HepG2 (cell line): ENCODE results near the gene BCLAF1. TPM values are rescaled to one million over a fixed set of nuclear protein-coding genes. Genes with fewer than 3 reads are reported as not detected.
A peak's percentile ranks its signal among the peaks of the same experiment; 100 is the strongest.

Experiments used
- ATF4 ChIP-seq, 2 experiments: fragments of 450-650 bp in 1 of 2; sonication (generic) in 1 of 2; formaldehyde crosslinking; IDR thresholded peaks; 2 replicates each; pipeline versions ENCODE4 v1.5.0 to v1.8.0; 2020 to 2022; ENCODE audit warnings: mild to moderate bottlenecking in 1 of 2, missing genetic modification reagents in 1 of 2
- BCL3 ChIP-seq: sonication (generic); formaldehyde crosslinking; IDR thresholded peaks from 2 replicates; pipeline ENCODE4 v1.5.1; 2020; ENCODE audit warnings: mild to moderate bottlenecking, missing genetic modification reagents, moderate library complexity
- FOXA1 ChIP-seq, 2 experiments: fragments of 450-650 bp in 1 of 2; sonication (generic) in 1 of 2; formaldehyde crosslinking in 1 of 2; IDR thresholded peaks; 2 replicates each; pipeline versions ENCODE4 v1.4.0 to v1.6.1; 2016 to 2020; ENCODE audit warnings: missing genetic modification reagents in 1 of 2
- HDAC2 ChIP-seq: sonication (generic); formaldehyde crosslinking; IDR thresholded peaks from 2 replicates; pipeline ENCODE4 v1.4.0; 2020; ENCODE audit warnings: missing genetic modification reagents
- MXD3 ChIP-seq: IDR thresholded peaks from 2 replicates; pipeline ENCODE4 v1.6.1; 2016; ENCODE audit warnings: mild to moderate bottlenecking, missing biosample characterization, missing genetic modification reagents
- SALL2 ChIP-seq: sonication (generic); formaldehyde crosslinking; IDR thresholded peaks from 2 replicates; pipeline ENCODE4 v1.8.1; 2023; ENCODE audit warnings: mild to moderate bottlenecking, missing genetic modification reagents, inconsistent platforms
- ZBTB8A ChIP-seq: sonication (generic); formaldehyde crosslinking; IDR thresholded peaks from 2 replicates; pipeline ENCODE4 v1.4.0; 2020; ENCODE audit warnings: mild to moderate bottlenecking, low read depth, missing genetic modification reagents, borderline replicate concordance
- ZMYM3 ChIP-seq: sonication (generic); formaldehyde crosslinking; IDR thresholded peaks from 2 replicates; pipeline ENCODE4 v1.5.1; 2020; ENCODE audit warnings: mild to moderate bottlenecking, missing genetic modification reagents
- ZNF17 ChIP-seq: sonication (generic); formaldehyde crosslinking; IDR thresholded peaks from 2 replicates; pipeline ENCODE4 v1.5.0; 2020; ENCODE audit warnings: mild to moderate bottlenecking, missing genetic modification reagents
- ZNF234 ChIP-seq: sonication (generic); formaldehyde crosslinking; conservative IDR thresholded peaks from 2 replicates; pipeline ENCODE4 v1.5.1; 2020; ENCODE audit warnings: mild to moderate bottlenecking, missing genetic modification reagents
- ZNF24 ChIP-seq: fragments of 450-650 bp; IDR thresholded peaks from 2 replicates; pipeline ENCODE4 v1.6.1; 2017; ENCODE audit warnings: antibody characterized with exemption, mild to moderate bottlenecking
- polyA plus RNA-seq, 8 experiments: library from polyadenylated mRNA; depleted of rRNA in 3 of 8; stranded (reverse) in 7 of 8; unstranded in 1 of 8; fragments of >200 nt; fragmentation: Illumina TruSeq in 4 of 8; extraction: Trizol in 4 of 8; gene quantifications; 2 replicates each; pipeline versions ENCODE4 v1.2.1 to v1.2.3, GENCODE V29; 2011 to 2016; ENCODE audit warnings: low read depth in 4 of 8, missing spikeins in 1 of 8, mixed read lengths in 1 of 8; ENCODE audit not compliant: insufficient read depth in 1 of 8
- total RNA-seq, 5 experiments: library from RNA; depleted of rRNA; stranded (reverse); fragments of >200 nt; fragmentation: Illumina TruSeq; extraction: Trizol; gene quantifications; 2 replicates each; pipeline ENCODE4 v1.2.3, GENCODE V29; 2016; ENCODE audit warnings: low read depth in 1 of 5
- TF ChIP-seq, protein P1 (sequence below): sonication (generic); formaldehyde crosslinking; IDR thresholded peaks from 2 replicates; pipeline ENCODE4 v1.5.1; 2020; ENCODE audit warnings: mild to moderate bottlenecking, missing genetic modification reagents, borderline replicate concordance
- TF ChIP-seq, protein P2 (sequence below): sonication (generic); formaldehyde crosslinking; IDR thresholded peaks from 2 replicates; pipeline ENCODE4 v1.5.1; 2020; ENCODE audit warnings: missing genetic modification reagents, mild to moderate bottlenecking, borderline replicate concordance
- TF ChIP-seq, protein P3 (sequence below): sonication (generic); formaldehyde crosslinking; IDR thresholded peaks from 2 replicates; pipeline ENCODE4 v1.8.0; 2022; ENCODE audit warnings: missing genetic modification reagents, mild to moderate bottlenecking, borderline replicate concordance

BCLAF1 gene
- total and polyA plus RNA-seq, 2 of the 13 experiments (the other 11 are each of a cell fraction or from before 2014, with no cell fraction given) = 55.3 to 292 TPM

DNA sequence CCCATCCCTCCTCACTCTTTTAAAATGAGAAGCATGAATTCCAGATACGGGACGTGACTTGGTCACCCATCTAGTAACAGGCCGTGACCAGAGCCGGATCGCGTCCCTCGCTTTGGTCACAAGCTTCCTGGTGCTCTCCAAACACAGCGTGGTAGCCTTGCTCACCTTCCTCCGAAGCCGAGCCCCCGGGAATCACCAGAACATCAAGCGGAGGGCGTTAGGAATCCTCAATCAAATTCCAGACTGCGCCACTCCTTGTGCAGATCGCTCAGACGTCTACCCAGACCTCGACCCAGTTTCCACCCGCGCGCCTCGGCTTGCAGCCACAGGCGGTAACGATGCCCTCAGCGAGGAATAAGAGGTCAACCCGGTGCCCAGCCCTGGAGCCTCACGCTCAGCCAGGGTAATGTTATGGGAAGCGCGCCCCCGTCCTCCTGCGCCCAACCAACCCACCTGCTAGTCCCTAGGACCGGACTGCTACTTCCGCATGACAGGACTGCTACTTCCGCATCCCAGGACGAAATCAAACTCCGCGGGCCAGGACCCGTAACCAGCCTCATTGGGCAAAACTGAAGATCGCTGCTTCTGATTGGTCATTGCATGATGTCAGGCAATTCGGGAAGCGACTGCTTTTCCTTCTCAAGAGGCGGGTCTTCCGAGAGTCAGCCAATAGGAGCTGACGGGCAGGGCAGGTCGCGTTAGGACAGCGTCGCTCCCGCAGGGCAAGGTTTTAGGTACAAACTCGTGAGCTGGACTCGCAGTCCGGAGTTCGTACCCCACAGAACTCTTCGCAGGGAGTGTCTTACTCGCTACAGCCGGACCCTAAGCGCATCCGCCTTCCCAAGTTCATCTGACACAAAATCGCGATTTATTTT is 39.6 kb downstream of the BCLAF1 start, which contains the start of gene MTFR2 (continued):
- TF ChIP-seq, protein P1, sequence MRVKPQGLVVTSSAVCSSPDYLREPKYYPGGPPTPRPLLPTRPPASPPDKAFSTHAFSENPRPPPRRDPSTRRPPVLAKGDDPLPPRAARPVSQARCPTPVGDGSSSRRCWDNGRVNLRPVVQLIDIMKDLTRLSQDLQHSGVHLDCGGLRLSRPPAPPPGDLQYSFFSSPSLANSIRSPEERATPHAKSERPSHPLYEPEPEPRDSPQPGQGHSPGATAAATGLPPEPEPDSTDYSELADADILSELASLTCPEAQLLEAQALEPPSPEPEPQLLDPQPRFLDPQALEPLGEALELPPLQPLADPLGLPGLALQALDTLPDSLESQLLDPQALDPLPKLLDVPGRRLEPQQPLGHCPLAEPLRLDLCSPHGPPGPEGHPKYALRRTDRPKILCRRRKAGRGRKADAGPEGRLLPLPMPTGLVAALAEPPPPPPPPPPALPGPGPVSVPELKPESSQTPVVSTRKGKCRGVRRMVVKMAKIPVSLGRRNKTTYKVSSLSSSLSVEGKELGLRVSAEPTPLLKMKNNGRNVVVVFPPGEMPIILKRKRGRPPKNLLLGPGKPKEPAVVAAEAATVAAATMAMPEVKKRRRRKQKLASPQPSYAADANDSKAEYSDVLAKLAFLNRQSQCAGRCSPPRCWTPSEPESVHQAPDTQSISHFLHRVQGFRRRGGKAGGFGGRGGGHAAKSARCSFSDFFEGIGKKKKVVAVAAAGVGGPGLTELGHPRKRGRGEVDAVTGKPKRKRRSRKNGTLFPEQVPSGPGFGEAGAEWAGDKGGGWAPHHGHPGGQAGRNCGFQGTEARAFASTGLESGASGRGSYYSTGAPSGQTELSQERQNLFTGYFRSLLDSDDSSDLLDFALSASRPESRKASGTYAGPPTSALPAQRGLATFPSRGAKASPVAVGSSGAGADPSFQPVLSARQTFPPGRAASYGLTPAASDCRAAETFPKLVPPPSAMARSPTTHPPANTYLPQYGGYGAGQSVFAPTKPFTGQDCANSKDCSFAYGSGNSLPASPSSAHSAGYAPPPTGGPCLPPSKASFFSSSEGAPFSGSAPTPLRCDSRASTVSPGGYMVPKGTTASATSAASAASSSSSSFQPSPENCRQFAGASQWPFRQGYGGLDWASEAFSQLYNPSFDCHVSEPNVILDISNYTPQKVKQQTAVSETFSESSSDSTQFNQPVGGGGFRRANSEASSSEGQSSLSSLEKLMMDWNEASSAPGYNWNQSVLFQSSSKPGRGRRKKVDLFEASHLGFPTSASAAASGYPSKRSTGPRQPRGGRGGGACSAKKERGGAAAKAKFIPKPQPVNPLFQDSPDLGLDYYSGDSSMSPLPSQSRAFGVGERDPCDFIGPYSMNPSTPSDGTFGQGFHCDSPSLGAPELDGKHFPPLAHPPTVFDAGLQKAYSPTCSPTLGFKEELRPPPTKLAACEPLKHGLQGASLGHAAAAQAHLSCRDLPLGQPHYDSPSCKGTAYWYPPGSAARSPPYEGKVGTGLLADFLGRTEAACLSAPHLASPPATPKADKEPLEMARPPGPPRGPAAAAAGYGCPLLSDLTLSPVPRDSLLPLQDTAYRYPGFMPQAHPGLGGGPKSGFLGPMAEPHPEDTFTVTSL = no peak
- TF ChIP-seq SALL2 (CRISPR knock-in tag) (no peak; the same call in 1 of the 2 replicates), ZNF17 (no peak), ZNF234 (CRISPR knock-in tag) (no peak), MXD3 (CRISPR knock-in tag) (peak; percentile 58; the same call in 1 of the 2 replicates), BCL3 (CRISPR knock-in tag) (no peak), HDAC2 (CRISPR knock-in tag) (peak; percentile 97), ZMYM3 (peak; percentile 46; the same call in 1 of the 2 replicates), ATF4 (CRISPR knock-in tag; IDR thresholded peaks at IDR 0.05) (peak in 1 of 2 experiments; percentile 43; a peak in 1 of 4 replicates), ZBTB8A (no peak), FOXA1 (IDR thresholded peaks at IDR 0.05) (no peak), FOXA1 (CRISPR knock-in tag; IDR thresholded peaks at IDR 0.05) (no peak), ZNF24 (peak; percentile 49; the same call in 1 of the 2 replicates)
- TF ChIP-seq, protein P2, sequence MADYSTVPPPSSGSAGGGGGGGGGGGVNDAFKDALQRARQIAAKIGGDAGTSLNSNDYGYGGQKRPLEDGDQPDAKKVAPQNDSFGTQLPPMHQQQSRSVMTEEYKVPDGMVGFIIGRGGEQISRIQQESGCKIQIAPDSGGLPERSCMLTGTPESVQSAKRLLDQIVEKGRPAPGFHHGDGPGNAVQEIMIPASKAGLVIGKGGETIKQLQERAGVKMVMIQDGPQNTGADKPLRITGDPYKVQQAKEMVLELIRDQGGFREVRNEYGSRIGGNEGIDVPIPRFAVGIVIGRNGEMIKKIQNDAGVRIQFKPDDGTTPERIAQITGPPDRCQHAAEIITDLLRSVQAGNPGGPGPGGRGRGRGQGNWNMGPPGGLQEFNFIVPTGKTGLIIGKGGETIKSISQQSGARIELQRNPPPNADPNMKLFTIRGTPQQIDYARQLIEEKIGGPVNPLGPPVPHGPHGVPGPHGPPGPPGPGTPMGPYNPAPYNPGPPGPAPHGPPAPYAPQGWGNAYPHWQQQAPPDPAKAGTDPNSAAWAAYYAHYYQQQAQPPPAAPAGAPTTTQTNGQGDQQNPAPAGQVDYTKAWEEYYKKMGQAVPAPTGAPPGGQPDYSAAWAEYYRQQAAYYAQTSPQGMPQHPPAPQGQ (CRISPR knock-in tag) = peak; percentile 77; the same call in 1 of the 2 replicates
- TF ChIP-seq, protein P3, sequence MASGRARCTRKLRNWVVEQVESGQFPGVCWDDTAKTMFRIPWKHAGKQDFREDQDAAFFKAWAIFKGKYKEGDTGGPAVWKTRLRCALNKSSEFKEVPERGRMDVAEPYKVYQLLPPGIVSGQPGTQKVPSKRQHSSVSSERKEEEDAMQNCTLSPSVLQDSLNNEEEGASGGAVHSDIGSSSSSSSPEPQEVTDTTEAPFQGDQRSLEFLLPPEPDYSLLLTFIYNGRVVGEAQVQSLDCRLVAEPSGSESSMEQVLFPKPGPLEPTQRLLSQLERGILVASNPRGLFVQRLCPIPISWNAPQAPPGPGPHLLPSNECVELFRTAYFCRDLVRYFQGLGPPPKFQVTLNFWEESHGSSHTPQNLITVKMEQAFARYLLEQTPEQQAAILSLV = peak; percentile 71
